Testis (tissue), 2 donors: ENCODE measurements around the gene PROCR.
"Not testable (repeated sequence)": the region's sequence is repeated elsewhere in the genome, so short reads cannot be mapped to it uniquely, and the experiment has no call there.

Experiments
- POLR2A ChIP-seq: fragments of 450-650 bp; IDR thresholded peaks from one replicate; pipeline ENCODE4 v1.6.1; 2017; ENCODE audit warnings: antibody characterized with exemption, mild to moderate bottlenecking, moderate library complexity
- TF ChIP-seq, protein P1 (sequence below), 3 experiments: fragments of 450-650 bp in 2 of 3; fragments of 200-600 bp in 1 of 3; sonication (generic) in 1 of 3; IDR thresholded peaks; one replicate each; pipeline ENCODE4 v1.5.1; 2016 to 2019; ENCODE audit warnings: antibody characterized with exemption in 3 of 3, mild to moderate bottlenecking in 2 of 3, moderate library complexity in 1 of 3

DNA sequence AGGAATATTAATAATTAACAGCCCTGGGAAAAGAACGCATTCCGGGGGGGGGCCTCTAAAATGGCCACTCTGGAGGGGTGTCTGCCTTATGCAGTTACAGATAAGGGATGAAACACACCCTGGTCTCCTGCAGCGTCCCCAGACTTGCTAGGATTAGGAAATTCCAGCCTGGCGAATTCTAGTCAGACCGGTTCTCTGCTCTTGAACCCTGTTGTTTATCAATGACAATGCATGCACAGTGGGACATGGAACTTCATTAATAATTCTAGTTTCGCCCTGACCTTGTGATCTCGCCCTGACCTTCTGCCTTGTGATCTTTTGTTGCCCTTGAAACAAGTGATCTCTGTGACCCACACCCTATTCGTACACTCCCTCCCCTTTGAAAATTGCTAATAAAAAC lies 17.4 kb downstream of the PROCR start:
- TF ChIP-seq, protein P1, sequence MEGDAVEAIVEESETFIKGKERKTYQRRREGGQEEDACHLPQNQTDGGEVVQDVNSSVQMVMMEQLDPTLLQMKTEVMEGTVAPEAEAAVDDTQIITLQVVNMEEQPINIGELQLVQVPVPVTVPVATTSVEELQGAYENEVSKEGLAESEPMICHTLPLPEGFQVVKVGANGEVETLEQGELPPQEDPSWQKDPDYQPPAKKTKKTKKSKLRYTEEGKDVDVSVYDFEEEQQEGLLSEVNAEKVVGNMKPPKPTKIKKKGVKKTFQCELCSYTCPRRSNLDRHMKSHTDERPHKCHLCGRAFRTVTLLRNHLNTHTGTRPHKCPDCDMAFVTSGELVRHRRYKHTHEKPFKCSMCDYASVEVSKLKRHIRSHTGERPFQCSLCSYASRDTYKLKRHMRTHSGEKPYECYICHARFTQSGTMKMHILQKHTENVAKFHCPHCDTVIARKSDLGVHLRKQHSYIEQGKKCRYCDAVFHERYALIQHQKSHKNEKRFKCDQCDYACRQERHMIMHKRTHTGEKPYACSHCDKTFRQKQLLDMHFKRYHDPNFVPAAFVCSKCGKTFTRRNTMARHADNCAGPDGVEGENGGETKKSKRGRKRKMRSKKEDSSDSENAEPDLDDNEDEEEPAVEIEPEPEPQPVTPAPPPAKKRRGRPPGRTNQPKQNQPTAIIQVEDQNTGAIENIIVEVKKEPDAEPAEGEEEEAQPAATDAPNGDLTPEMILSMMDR (IDR thresholded peaks at IDR 0.05) = not testable (repeated sequence)
- not testable (repeated sequence) for TF ChIP-seq POLR2A
